Measurements from ENCODE around the gene MAGI2. TPM values are rescaled to one million over a fixed set of nuclear protein-coding genes. Genes with fewer than 3 reads are reported as not detected.

Gene MAGI2
- total and polyA plus RNA-seq, 4 donors, result 0.37 to 4.1 (median 1.4) TPM

- Histone ChIP-seq H3K36me3 (ENCODE audit: control insufficient read depth in 4 of 4, insufficient read depth in 3 of 4, low read depth in 1 of 4, low read length in 3 of 4) (no peaks in the 10 kb centered on the region), H3K4me3 (ENCODE audit: low read depth in 1 of 3, low read length in 3 of 3) (no peak overlapping the region), H3K9me3 (ENCODE audit: control insufficient read depth in 4 of 4, low read length in 3 of 4) (no peaks in the 10 kb centered on the region), H3K9ac (ENCODE audit: low read depth in 1 of 2, low read length in 2 of 2) (no peak overlapping the region), H3K27me3 (ENCODE audit: control insufficient read depth in 4 of 4, insufficient read depth in 4 of 4, low read length in 3 of 4) (no peaks in the 10 kb centered on the region), H3K4me1 (ENCODE audit: control insufficient read depth in 4 of 4, insufficient read depth in 4 of 4, low read length in 3 of 4) (no peaks in the 10 kb centered on the region), H3K27ac (ENCODE audit: low read depth in 1 of 2, low read length in 2 of 2) (no peak overlapping the region)
- TF ChIP-seq GABPA (IDR thresholded peaks at IDR 0.05 in 1 of 2, conservative IDR thresholded peaks at IDR 0.05 in 1 of 2) (no peak), FOXA2 (IDR thresholded peaks at IDR 0.05) (no peak), NR2F2 (IDR thresholded peaks at IDR 0.05) (no peak), FOXA1 (IDR thresholded peaks at IDR 0.05) (no peak), MAX (IDR thresholded peaks at IDR 0.05) (no peak), EGR1 (IDR thresholded peaks at IDR 0.05; ENCODE audit: low read depth in 2 of 2) (no peak), ZBTB33 (IDR thresholded peaks at IDR 0.05) (no peak), YY1 (IDR thresholded peaks at IDR 0.05) (no peak), HNF4G (IDR thresholded peaks at IDR 0.05) (no peak), REST (IDR thresholded peaks at IDR 0.05) (no peak), JUND (IDR thresholded peaks at IDR 0.05) (no peak), RXRA (IDR thresholded peaks at IDR 0.05) (no peak), SP1 (IDR thresholded peaks at IDR 0.05) (no peak), TAF1 (conservative IDR thresholded peaks at IDR 0.05) (no peak), HNF4A (conservative IDR thresholded peaks at IDR 0.05) (no peak)
- TF ChIP-seq, protein P1, sequence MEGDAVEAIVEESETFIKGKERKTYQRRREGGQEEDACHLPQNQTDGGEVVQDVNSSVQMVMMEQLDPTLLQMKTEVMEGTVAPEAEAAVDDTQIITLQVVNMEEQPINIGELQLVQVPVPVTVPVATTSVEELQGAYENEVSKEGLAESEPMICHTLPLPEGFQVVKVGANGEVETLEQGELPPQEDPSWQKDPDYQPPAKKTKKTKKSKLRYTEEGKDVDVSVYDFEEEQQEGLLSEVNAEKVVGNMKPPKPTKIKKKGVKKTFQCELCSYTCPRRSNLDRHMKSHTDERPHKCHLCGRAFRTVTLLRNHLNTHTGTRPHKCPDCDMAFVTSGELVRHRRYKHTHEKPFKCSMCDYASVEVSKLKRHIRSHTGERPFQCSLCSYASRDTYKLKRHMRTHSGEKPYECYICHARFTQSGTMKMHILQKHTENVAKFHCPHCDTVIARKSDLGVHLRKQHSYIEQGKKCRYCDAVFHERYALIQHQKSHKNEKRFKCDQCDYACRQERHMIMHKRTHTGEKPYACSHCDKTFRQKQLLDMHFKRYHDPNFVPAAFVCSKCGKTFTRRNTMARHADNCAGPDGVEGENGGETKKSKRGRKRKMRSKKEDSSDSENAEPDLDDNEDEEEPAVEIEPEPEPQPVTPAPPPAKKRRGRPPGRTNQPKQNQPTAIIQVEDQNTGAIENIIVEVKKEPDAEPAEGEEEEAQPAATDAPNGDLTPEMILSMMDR (IDR thresholded peaks at IDR 0.05; ENCODE audit: low read depth, low read length, missing input control), result no peak
- 92% methylated on average over 2 of the region's 2 CpGs for WGBS
- DNase-seq (ENCODE audit: low spot score), result no peak
Observed at GRCh38 chr7:78904983-78905382, 548.5 kb downstream of the MAGI2 start.

DNA sequence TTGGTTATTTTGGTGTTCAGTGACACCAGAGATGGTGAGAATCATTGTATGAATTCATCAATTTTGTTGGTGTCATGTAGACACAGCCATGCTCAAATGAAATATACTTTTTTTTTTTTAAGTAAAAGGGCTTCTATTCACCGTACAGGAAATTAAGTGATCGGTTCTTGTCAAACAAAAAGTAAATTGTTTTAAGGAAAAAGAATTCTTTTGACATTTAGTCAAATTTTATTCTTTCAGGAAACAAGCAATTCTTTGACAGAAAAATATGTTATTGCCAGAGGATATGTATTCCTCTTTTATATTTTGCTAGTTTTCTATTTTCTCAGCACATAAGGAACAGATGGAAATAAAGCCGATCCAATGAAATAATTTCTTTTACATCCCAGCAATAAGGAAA, 551.9 kb downstream of the MAGI2 start:
- Histone ChIP-seq H3K4me3 (ENCODE audit: low read depth in 1 of 3, low read length in 3 of 3) (no peak overlapping the region), H3K9ac (ENCODE audit: low read depth in 1 of 2, low read length in 2 of 2) (no peak overlapping the region)
- TF ChIP-seq EGR1 (IDR thresholded peaks at IDR 0.05; ENCODE audit: low read depth in 2 of 2) (no peak), ZBTB33 (IDR thresholded peaks at IDR 0.05) (no peak), HNF4G (IDR thresholded peaks at IDR 0.05) (no peak), FOXA1 (IDR thresholded peaks at IDR 0.05) (no peak), FOXA2 (IDR thresholded peaks at IDR 0.05) (no peak), GABPA (IDR thresholded peaks at IDR 0.05 in 1 of 2, conservative IDR thresholded peaks at IDR 0.05 in 1 of 2) (no peak), TAF1 (conservative IDR thresholded peaks at IDR 0.05) (no peak), YY1 (IDR thresholded peaks at IDR 0.05) (no peak), NR2F2 (IDR thresholded peaks at IDR 0.05) (no peak), MAX (IDR thresholded peaks at IDR 0.05) (no peak), RXRA (IDR thresholded peaks at IDR 0.05) (no peak), SP1 (IDR thresholded peaks at IDR 0.05) (no peak), JUND (IDR thresholded peaks at IDR 0.05) (no peak)
- TF ChIP-seq, protein P2, sequence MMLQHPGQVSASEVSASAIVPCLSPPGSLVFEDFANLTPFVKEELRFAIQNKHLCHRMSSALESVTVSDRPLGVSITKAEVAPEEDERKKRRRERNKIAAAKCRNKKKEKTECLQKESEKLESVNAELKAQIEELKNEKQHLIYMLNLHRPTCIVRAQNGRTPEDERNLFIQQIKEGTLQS (IDR thresholded peaks at IDR 0.05), result no peak
- TF ChIP-seq, protein P1 (IDR thresholded peaks at IDR 0.05; ENCODE audit: low read depth, low read length, missing input control), result no peak

More for the DNA sequence above, 551.9 kb downstream of the MAGI2 start:
- no peak overlapping the region for H3K27ac ChIP-seq (ENCODE audit: low read depth in 1 of 2, low read length in 2 of 2)
- no peaks in the 10 kb centered on the region for H3K36me3 ChIP-seq (ENCODE audit: control insufficient read depth in 4 of 4, insufficient read depth in 3 of 4, low read depth in 1 of 4, low read length in 3 of 4)
- WGBS, result 97% methylated on average over 3 of the region's 3 CpGs
- H3K27me3 ChIP-seq (ENCODE audit: control insufficient read depth in 4 of 4, insufficient read depth in 4 of 4, low read length in 3 of 4), result no peaks in the 10 kb centered on the region
- H3K9me3 ChIP-seq (ENCODE audit: control insufficient read depth in 4 of 4, low read length in 3 of 4), result no peaks in the 10 kb centered on the region
- DNase-seq (ENCODE audit: low spot score), result no peak
- H3K4me1 ChIP-seq (ENCODE audit: control insufficient read depth in 4 of 4, insufficient read depth in 4 of 4, low read length in 3 of 4), result no peaks in the 10 kb centered on the region

Measured in liver (tissue), 9 donors.